ENCODE measurements around the gene SLC9A9. TPM values are rescaled to one million over a fixed set of nuclear protein-coding genes. Genes with fewer than 3 reads are reported as not detected.

SLC9A9 gene
- total and polyA plus RNA-seq, 9 of the 15 experiments (the other 6 are each of a cell fraction or from before 2014, with no cell fraction given) = 0.03 to 0.13 TPM; not detected in 7

GRCh38 chr3:143243686-143244085 is 604.6 kb downstream of the SLC9A9 start:
- no peak overlapping the region; the same call in 1 of the 2 replicates for H2AFZ ChIP-seq (ENCODE audit: low read depth, low read length)
- no peaks in the 10 kb centered on the region for H4K20me1 ChIP-seq (replicated peaks; ENCODE audit: control insufficient read depth, insufficient read depth, low read length)
- no peaks in the 10 kb centered on the region for H3K79me2 ChIP-seq (ENCODE audit: control insufficient read depth, insufficient read depth, low read length)
- H3K9me3 ChIP-seq (replicated peaks; ENCODE audit: control insufficient read depth, insufficient read depth, low read depth, low read length) = no peaks in the 10 kb centered on the region
- no peak for DNase-seq (ENCODE audit: extremely low read depth in 1 of 4, low spot score in 3 of 4)
- intact Hi-C loops (cut with micrococcal nuclease) = no loop called here
- H3K9me1 ChIP-seq (ENCODE audit: control insufficient read depth, insufficient read depth, low read length) = no peaks in the 10 kb centered on the region
- ChIA-PET CTCF (ENCODE audit: low intra/inter-chr PET ratio) (no interaction called here), POLR2A (interaction anchor here (0.6 to 1.6 kb wide), 2 partner anchors 8 to 11 kb away, joined by 3 to 5 read pairs; no protein-coding TSS in a partner anchor)
- FAIRE-seq = no peak
- WGBS (ENCODE audit: insufficient coverage, low coverage, missing lambda C conversion rate) = 52% methylated on average over 6 of the region's 6 CpGs
- H3K4me2 ChIP-seq (ENCODE audit: insufficient read depth, low read length) = no peak overlapping the region
- H3K27me3 ChIP-seq (ENCODE audit: control insufficient read depth in 2 of 2, insufficient read depth in 2 of 2, low read length in 2 of 2) = no peaks in the 10 kb centered on the region
- BruUV-seq (replicated peaks) = no TSS peak
- no peaks in the 10 kb centered on the region for H3K36me3 ChIP-seq (ENCODE audit: control insufficient read depth, insufficient read depth, low read length)
- no peak for ATAC-seq
- in situ Hi-C loops (cut with MboI) = loop anchor here (5.0 kb wide), 1 partner anchor 61 kb away; no protein-coding TSS in a partner anchor
- H3K9ac ChIP-seq (ENCODE audit: insufficient read depth in 1 of 2, low read depth in 2 of 2, low read length in 2 of 2) = no peak overlapping the region
- no peak overlapping the region for H3K4me3 ChIP-seq
- H3K27ac ChIP-seq (ENCODE audit: extremely low read depth, low read depth, low read length) = no peak overlapping the region
- no peaks in the 10 kb centered on the region; a peak in 1 of 5 replicates for H3K4me1 ChIP-seq (replicated peaks in 1 of 2; ENCODE audit: control insufficient read depth in 2 of 2, insufficient read depth in 2 of 2, low read length in 2 of 2)
- TF ChIP-seq JUN (IDR thresholded peaks at IDR 0.05; ENCODE audit: borderline replicate concordance, low read depth, low read length) (no peak), JUN (CRISPR knock-in tag; IDR thresholded peaks at IDR 0.05; ENCODE audit: borderline replicate concordance) (no peak), PURB (CRISPR knock-in tag; IDR thresholded peaks at IDR 0.05; ENCODE audit: low read depth) (no peak), PRPF4 (IDR thresholded peaks at IDR 0.05; ENCODE audit: insufficient read depth, low read depth, low read length, poor library complexity, severe bottlenecking) (no peak), MGA (IDR thresholded peaks at IDR 0.05) (no peak), ESRRA (IDR thresholded peaks at IDR 0.05; ENCODE audit: borderline replicate concordance, low read depth) (no peak), SREBF2 (CRISPR knock-in tag; IDR thresholded peaks at IDR 0.05) (no peak), SOX6 (IDR thresholded peaks at IDR 0.05) (no peak), RBM39 (optimal IDR thresholded peaks at IDR 0.05; ENCODE audit: low read depth, low read length) (no peak), MECOM (CRISPR knock-in tag; IDR thresholded peaks at IDR 0.05) (no peak)
